Measurements from ENCODE around the gene RASL11B. TPM values are rescaled to one million over a fixed set of nuclear protein-coding genes. Genes with fewer than 3 reads are reported as not detected.

The RASL11B gene
- total and polyA plus RNA-seq, 9 of the 15 experiments (the other 6 are each of a cell fraction or from before 2014, with no cell fraction given) = 0.24 to 1.5 (median 0.53) TPM

GRCh38 chr4:52861879-52862616 is at the start of gene RASL11B (continued):
- TF ChIP-seq ZNF592 (IDR thresholded peaks at IDR 0.05) (peak; percentile 59), HNRNPK (IDR thresholded peaks at IDR 0.05; ENCODE audit: low read depth, low read length, poor library complexity, severe bottlenecking) (no peak), ZBTB40 (IDR thresholded peaks at IDR 0.05) (no peak), ZBTB40 (CRISPR knock-in tag; IDR thresholded peaks at IDR 0.05) (no peak), NR4A1 (CRISPR knock-in tag; IDR thresholded peaks at IDR 0.05) (no peak), NR4A1 (tag; IDR thresholded peaks at IDR 0.05) (no peak), IFI16 (CRISPR knock-in tag; IDR thresholded peaks at IDR 0.05) (no peak), NONO (IDR thresholded peaks at IDR 0.05; ENCODE audit: low read depth in 2 of 2, low read length in 1 of 2) (0 out of 4 replicates have a peak, but pooled peaks of 1 of the 2 experiments have one; percentile 29), ZNF75A (CRISPR knock-in tag; IDR thresholded peaks at IDR 0.05) (no peak), MXD1 (CRISPR knock-in tag; IDR thresholded peaks at IDR 0.05; ENCODE audit: borderline replicate concordance, poor library complexity, severe bottlenecking) (no peak), CBX3 (IDR thresholded peaks at IDR 0.05; ENCODE audit: borderline replicate concordance in 1 of 2, low read length in 2 of 2) (peak in 1 of 2 experiments; percentile 63; a peak in 1 of 3 replicates)

All from K562 (cell line).